ENCODE results near the gene CYP46A1. TPM values are rescaled to one million over a fixed set of nuclear protein-coding genes. Genes with fewer than 3 reads are reported as not detected.
"Not testable (repeated sequence)": the region's sequence is repeated elsewhere in the genome, so short reads cannot be mapped to it uniquely, and the experiment has no call there.

CYP46A1 gene
- 1 to 10 TPM in 2 of 4 donors, under 1 TPM in 2; 0.26 to 6.4 (median 1.7) TPM for total RNA-seq

DNA sequence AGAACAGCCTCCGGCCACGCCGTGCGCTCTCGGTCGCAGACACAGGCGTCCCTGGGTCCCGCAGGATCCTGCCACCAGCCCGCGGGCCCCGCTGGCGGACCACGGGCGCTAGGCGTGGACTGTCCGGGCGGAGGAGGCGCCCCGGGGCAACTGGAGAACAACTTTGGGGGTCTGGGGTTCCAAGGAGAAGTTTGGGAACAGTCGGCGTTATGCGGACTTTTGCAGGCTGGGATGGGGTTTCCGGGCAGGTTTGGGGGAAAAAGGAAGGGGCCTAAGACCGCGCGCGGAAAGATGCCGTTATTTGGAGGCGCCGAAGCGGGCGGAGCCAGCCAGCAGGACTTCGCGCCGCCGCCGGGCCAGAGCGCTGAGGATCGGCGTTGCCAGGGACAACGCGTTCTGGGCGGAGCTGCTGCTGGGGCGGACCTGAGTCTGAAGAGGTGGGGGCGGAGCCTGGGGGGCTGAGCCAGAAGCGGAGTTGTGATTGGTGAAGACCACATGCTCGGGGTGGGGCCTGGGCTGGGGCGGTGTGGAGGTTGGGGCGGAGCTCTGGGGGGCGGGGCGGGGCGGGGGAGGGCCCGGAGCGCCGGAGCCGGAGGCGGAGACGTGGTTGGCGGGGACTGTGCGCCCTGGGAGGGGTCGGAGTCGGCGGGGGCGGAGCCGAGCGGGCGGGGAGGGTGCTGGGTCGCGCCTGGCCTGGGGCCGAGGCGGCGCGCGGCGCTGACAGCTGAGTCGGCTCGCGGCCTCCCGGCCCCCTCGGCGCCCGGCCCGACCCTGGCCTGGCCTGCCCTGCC lies at the start of gene CYP46A1:
TSS of gene CYP46A1 (plus strand) at position 680 of the 791 bp plus-strand sequence. CDS start 120 bp downstream, outside the sequence.
- peak; percentile 100 for DNase-seq
- Histone ChIP-seq H3K27ac (peak within 1 kb of the TSS; percentile 80 to 95), H3K9me3 (no peaks in the 10 kb centered on the region), H3K36me3 (no peaks in the 10 kb centered on the region), H3K4me3 (peak within 1 kb of the TSS; percentile 72 to 85), H3K4me1 (peaks cover 0 to 7% of the 10 kb centered on the region in 2 donors), H3K27me3 (no peaks in the 10 kb centered on the region)
- TF ChIP-seq, protein P1, sequence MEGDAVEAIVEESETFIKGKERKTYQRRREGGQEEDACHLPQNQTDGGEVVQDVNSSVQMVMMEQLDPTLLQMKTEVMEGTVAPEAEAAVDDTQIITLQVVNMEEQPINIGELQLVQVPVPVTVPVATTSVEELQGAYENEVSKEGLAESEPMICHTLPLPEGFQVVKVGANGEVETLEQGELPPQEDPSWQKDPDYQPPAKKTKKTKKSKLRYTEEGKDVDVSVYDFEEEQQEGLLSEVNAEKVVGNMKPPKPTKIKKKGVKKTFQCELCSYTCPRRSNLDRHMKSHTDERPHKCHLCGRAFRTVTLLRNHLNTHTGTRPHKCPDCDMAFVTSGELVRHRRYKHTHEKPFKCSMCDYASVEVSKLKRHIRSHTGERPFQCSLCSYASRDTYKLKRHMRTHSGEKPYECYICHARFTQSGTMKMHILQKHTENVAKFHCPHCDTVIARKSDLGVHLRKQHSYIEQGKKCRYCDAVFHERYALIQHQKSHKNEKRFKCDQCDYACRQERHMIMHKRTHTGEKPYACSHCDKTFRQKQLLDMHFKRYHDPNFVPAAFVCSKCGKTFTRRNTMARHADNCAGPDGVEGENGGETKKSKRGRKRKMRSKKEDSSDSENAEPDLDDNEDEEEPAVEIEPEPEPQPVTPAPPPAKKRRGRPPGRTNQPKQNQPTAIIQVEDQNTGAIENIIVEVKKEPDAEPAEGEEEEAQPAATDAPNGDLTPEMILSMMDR (IDR thresholded peaks at IDR 0.05), result peak in 2 of 4 experiments; percentile 5 to 31
- peak in 1 of 2 donors; percentile 35 for TF ChIP-seq POLR2A (IDR thresholded peaks at IDR 0.05)
- intact Hi-C loops (cut with DNase I; ENCODE audit: low total_unique reads), result loop anchor here (5.0 kb wide), 1 partner anchor 203 kb away; no protein-coding TSS in a partner anchor

DNA sequence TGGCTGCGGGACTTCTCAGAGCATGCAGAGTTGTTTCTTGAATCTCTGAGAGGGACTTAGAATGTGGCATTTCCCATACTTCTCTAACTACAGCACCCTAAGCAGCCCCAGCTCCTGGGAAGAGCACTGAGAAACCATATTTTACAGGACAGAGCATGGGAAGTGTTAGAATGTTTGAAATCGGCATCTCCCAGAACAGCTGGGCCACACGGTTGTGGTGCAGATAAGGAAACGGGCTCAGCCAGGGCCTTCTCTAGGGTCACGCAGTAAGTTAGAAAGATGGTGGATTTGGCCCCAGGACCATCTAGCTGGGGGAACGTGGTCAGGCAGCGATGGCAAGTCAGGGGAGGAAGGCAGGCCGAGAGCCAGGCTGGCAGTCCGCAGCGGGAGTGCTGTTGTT lies 49.7 kb upstream of the CYP46A1 start:
- TF ChIP-seq, protein P1 (IDR thresholded peaks at IDR 0.05), result no peak
- TF ChIP-seq POLR2A (IDR thresholded peaks at IDR 0.05), result no peak
- Histone ChIP-seq H3K4me3 (no peak overlapping the region), H3K27ac (no peak overlapping the region), H3K9me3 (no peaks in the 10 kb centered on the region), H3K36me3 (no peaks in the 10 kb centered on the region), H3K4me1 (no peaks in the 10 kb centered on the region), H3K27me3 (no peaks in the 10 kb centered on the region)
- DNase-seq, result no peak
- intact Hi-C loops (cut with DNase I; ENCODE audit: low total_unique reads), result no loop called here

DNA sequence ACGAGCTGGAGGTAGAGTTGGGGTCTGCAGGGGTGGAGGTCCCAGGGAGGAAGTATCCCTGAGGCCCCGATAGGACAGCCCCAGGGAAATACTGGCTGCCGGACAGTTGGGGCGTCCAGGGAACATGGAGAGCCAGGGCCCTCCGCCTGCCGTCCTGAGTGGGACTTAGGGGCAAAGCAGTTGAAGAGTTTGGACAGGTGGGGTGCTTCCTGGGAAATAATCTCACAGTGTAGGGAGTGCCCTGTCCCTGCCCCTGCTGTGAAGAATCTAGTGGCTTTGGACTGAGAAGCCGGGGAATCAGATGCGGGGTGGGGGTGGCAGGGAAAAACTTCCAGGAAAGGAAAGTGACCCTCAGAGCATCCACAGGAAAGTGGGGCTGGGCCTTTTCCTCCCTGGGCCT lies 49.0 kb upstream of the CYP46A1 start:
- intact Hi-C loops (cut with DNase I; ENCODE audit: low total_unique reads), result no loop called here
- no peaks in the 10 kb centered on the region for H3K9me3 ChIP-seq

GRCh38 chr14:99636487-99636886 lies 47.6 kb upstream of the CYP46A1 start:
- no peak for DNase-seq
- Histone ChIP-seq H3K4me3 (no peak overlapping the region), H3K9me3 (no peaks in the 10 kb centered on the region), H3K27me3 (no peaks in the 10 kb centered on the region), H3K4me1 (no peaks in the 10 kb centered on the region), H3K27ac (no peak overlapping the region), H3K36me3 (no peaks in the 10 kb centered on the region)
- intact Hi-C loops (cut with DNase I; ENCODE audit: low total_unique reads), result no loop called here
- TF ChIP-seq POLR2A (IDR thresholded peaks at IDR 0.05), result no peak
- TF ChIP-seq, protein P1 (IDR thresholded peaks at IDR 0.05), result no peak

More for the DNA sequence above, 49.0 kb upstream of the CYP46A1 start:
- TF ChIP-seq POLR2A (IDR thresholded peaks at IDR 0.05), result no peak
- TF ChIP-seq, protein P1 (IDR thresholded peaks at IDR 0.05), result no peak
- DNase-seq, result no peak
- H3K36me3 ChIP-seq, result no peaks in the 10 kb centered on the region
- no peak overlapping the region for H3K4me3 ChIP-seq
- no peaks in the 10 kb centered on the region for H3K4me1 ChIP-seq
- H3K27ac ChIP-seq, result no peak overlapping the region
- H3K27me3 ChIP-seq, result no peaks in the 10 kb centered on the region

DNA sequence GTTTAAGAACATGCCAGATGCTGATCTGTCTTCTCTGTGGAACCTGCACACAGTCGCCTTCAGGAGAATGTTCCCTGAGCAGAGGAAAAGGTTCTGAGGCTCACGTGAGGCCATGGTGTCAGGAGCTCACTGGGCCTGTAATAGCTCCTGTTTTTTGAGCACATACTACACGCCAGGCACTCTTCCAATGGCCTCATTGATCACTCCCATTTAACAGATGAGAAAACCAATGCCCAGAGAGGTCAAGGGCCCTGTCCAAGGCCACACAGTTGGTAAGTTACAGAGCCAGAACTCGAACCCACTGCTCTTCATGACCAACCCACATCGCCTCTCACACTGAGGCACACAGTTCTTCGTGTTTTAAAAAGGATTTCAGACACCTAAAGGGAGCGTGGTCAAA lies 46.5 kb upstream of the CYP46A1 start:
- DNase-seq, result no peak
- Histone ChIP-seq H3K4me1 (no peaks in the 10 kb centered on the region), H3K27ac (no peak overlapping the region), H3K27me3 (no peaks in the 10 kb centered on the region), H3K9me3 (no peaks in the 10 kb centered on the region), H3K36me3 (no peaks in the 10 kb centered on the region), H3K4me3 (no peak overlapping the region)
- TF ChIP-seq POLR2A (IDR thresholded peaks at IDR 0.05), result no peak
- TF ChIP-seq, protein P1 (IDR thresholded peaks at IDR 0.05), result no peak
- intact Hi-C loops (cut with DNase I; ENCODE audit: low total_unique reads), result no loop called here

- intact Hi-C loops (cut with DNase I; ENCODE audit: low total_unique reads); H3K9me3 ChIP-seq; DNase-seq: not testable (repeated sequence)
These were observed 41.3 kb upstream of the CYP46A1 start for GRCh38 chr14:99642771-99643170.

More at GRCh38 chr14:99642771-99643170, 41.3 kb upstream of the CYP46A1 start:
- not testable (repeated sequence) for H3K4me3 ChIP-seq, H3K36me3 ChIP-seq, H3K4me1 ChIP-seq, H3K27ac ChIP-seq, H3K27me3 ChIP-seq

Data from uterus (tissue), 4 donors.